Cerebellar nuclear complex (tissue), 1 donor: Measurements from ENCODE around the gene SVIP.

Source experiments
- DNase-seq, 2 experiments: peaks; one replicate each; lab custom pipeline; 2025; lab: John Stamatoyannopoulos, UW

Gene SVIP

GRCh38 chr11:22792497-22792896 lies 37.1 kb downstream of the SVIP start:
- no peak for DNase-seq

- DNase-seq, result no peak
Observed at GRCh38 chr11:22787551-22788162, 41.9 kb downstream of the SVIP start.

GRCh38 chr11:22787055-22787454 lies 42.5 kb downstream of the SVIP start:
- no peak for DNase-seq

- no peak for DNase-seq
Observed at GRCh38 chr11:22786475-22786874, 43.1 kb downstream of the SVIP start.

GRCh38 chr11:22785251-22785650 lies 44.4 kb downstream of the SVIP start:
- no peak for DNase-seq

- no peak for DNase-seq
Observed at GRCh38 chr11:22780952-22781593, 48.5 kb downstream of the SVIP start.

- no peak for DNase-seq
Observed at GRCh38 chr11:22779850-22780249, 49.8 kb downstream of the SVIP start.

- DNase-seq, result no peak
Observed at GRCh38 chr11:22778642-22779041, 51.0 kb downstream of the SVIP start.

GRCh38 chr11:22775248-22775647 lies 54.4 kb downstream of the SVIP start:
- DNase-seq, result no peak

GRCh38 chr11:22774716-22775115 lies 54.9 kb downstream of the SVIP start:
- no peak for DNase-seq

- DNase-seq, result no peak
Observed at GRCh38 chr11:22769081-22769480, 60.5 kb downstream of the SVIP start.
